ENCODE measurements around the gene CRX. TPM values are rescaled to one million over a fixed set of nuclear protein-coding genes. Genes with fewer than 3 reads are reported as not detected.

Gene CRX
- total and polyA plus RNA-seq, 4 donors = 0.04 TPM; not detected in 3

GRCh38 chr19:47890865-47891621 is 69.3 kb downstream of the CRX start:
- no peaks in the 10 kb centered on the region for H3K27me3 ChIP-seq (ENCODE audit: control insufficient read depth in 4 of 4, insufficient read depth in 4 of 4, low read length in 3 of 4)
- 61% methylated on average over 7 of the region's 7 CpGs for WGBS
- peak overlapping the region in 1 of 2 donors; percentile 66 for H3K9ac ChIP-seq (ENCODE audit: low read depth in 1 of 2, low read length in 2 of 2)
- H3K9me3 ChIP-seq (ENCODE audit: control insufficient read depth in 4 of 4, low read length in 3 of 4) = peaks cover 0 to 3% (median 2%) of the 10 kb centered on the region in 4 donors
- H3K4me3 ChIP-seq (ENCODE audit: low read depth in 1 of 3, low read length in 3 of 3) = no peak overlapping the region
- H3K27ac ChIP-seq (ENCODE audit: low read depth in 1 of 2, low read length in 2 of 2) = peak overlapping the region; percentile 58 to 70
- TF ChIP-seq, protein P1, sequence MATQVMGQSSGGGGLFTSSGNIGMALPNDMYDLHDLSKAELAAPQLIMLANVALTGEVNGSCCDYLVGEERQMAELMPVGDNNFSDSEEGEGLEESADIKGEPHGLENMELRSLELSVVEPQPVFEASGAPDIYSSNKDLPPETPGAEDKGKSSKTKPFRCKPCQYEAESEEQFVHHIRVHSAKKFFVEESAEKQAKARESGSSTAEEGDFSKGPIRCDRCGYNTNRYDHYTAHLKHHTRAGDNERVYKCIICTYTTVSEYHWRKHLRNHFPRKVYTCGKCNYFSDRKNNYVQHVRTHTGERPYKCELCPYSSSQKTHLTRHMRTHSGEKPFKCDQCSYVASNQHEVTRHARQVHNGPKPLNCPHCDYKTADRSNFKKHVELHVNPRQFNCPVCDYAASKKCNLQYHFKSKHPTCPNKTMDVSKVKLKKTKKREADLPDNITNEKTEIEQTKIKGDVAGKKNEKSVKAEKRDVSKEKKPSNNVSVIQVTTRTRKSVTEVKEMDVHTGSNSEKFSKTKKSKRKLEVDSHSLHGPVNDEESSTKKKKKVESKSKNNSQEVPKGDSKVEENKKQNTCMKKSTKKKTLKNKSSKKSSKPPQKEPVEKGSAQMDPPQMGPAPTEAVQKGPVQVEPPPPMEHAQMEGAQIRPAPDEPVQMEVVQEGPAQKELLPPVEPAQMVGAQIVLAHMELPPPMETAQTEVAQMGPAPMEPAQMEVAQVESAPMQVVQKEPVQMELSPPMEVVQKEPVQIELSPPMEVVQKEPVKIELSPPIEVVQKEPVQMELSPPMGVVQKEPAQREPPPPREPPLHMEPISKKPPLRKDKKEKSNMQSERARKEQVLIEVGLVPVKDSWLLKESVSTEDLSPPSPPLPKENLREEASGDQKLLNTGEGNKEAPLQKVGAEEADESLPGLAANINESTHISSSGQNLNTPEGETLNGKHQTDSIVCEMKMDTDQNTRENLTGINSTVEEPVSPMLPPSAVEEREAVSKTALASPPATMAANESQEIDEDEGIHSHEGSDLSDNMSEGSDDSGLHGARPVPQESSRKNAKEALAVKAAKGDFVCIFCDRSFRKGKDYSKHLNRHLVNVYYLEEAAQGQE (IDR thresholded peaks at IDR 0.05) = no peak
- TF ChIP-seq, protein P2, sequence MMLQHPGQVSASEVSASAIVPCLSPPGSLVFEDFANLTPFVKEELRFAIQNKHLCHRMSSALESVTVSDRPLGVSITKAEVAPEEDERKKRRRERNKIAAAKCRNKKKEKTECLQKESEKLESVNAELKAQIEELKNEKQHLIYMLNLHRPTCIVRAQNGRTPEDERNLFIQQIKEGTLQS (IDR thresholded peaks at IDR 0.05) = no peak
- TF ChIP-seq, protein P3, sequence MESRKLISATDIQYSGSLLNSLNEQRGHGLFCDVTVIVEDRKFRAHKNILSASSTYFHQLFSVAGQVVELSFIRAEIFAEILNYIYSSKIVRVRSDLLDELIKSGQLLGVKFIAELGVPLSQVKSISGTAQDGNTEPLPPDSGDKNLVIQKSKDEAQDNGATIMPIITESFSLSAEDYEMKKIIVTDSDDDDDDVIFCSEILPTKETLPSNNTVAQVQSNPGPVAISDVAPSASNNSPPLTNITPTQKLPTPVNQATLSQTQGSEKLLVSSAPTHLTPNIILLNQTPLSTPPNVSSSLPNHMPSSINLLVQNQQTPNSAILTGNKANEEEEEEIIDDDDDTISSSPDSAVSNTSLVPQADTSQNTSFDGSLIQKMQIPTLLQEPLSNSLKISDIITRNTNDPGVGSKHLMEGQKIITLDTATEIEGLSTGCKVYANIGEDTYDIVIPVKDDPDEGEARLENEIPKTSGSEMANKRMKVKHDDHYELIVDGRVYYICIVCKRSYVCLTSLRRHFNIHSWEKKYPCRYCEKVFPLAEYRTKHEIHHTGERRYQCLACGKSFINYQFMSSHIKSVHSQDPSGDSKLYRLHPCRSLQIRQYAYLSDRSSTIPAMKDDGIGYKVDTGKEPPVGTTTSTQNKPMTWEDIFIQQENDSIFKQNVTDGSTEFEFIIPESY (IDR thresholded peaks at IDR 0.05) = no peak
- TF ChIP-seq JUND (IDR thresholded peaks at IDR 0.05) (no peak), SP1 (IDR thresholded peaks at IDR 0.05) (no peak)
- H3K36me3 ChIP-seq (ENCODE audit: control insufficient read depth in 4 of 4, insufficient read depth in 3 of 4, low read depth in 1 of 4, low read length in 3 of 4) = no peaks in the 10 kb centered on the region
- peaks cover 1 to 24% (median 12%) of the 10 kb centered on the region in 4 donors for H3K4me1 ChIP-seq (ENCODE audit: control insufficient read depth in 4 of 4, insufficient read depth in 4 of 4, low read length in 3 of 4)
- no peak for DNase-seq (ENCODE audit: low spot score)

DNA sequence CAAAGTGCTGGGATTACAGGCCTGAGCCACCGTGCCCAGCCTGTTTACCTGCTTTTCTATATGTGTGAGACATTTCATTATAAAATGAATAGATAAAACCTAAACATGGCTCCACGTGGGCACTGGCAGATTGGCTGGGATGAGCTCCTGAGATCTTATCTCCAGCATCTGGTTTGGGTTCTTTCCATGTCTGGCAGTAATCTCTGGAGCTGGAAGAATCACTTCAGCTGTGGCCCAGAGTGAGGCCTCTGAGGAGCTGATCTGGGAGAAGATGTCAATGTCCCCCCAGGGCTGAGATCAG is 69.8 kb downstream of the CRX start:
- 56% methylated on average over 2 of the region's 2 CpGs for WGBS
- no peak overlapping the region for H3K4me3 ChIP-seq (ENCODE audit: low read depth in 1 of 3, low read length in 3 of 3)
- H3K9ac ChIP-seq (ENCODE audit: low read depth in 1 of 2, low read length in 2 of 2) = peak overlapping the region in 1 of 2 donors; percentile 66
- no peak for DNase-seq (ENCODE audit: low spot score)
- peaks cover 0 to 3% (median 2%) of the 10 kb centered on the region in 4 donors for H3K9me3 ChIP-seq (ENCODE audit: control insufficient read depth in 4 of 4, low read length in 3 of 4)
- peak overlapping the region; percentile 58 to 70 for H3K27ac ChIP-seq (ENCODE audit: low read depth in 1 of 2, low read length in 2 of 2)
- peaks cover 5 to 26% (median 15%) of the 10 kb centered on the region in 4 donors for H3K4me1 ChIP-seq (ENCODE audit: control insufficient read depth in 4 of 4, insufficient read depth in 4 of 4, low read length in 3 of 4)
- no peaks in the 10 kb centered on the region for H3K36me3 ChIP-seq (ENCODE audit: control insufficient read depth in 4 of 4, insufficient read depth in 3 of 4, low read depth in 1 of 4, low read length in 3 of 4)
- H3K27me3 ChIP-seq (ENCODE audit: control insufficient read depth in 4 of 4, insufficient read depth in 4 of 4, low read length in 3 of 4) = no peaks in the 10 kb centered on the region
- TF ChIP-seq NR2F2 (IDR thresholded peaks at IDR 0.05) (no peak), RAD21 (IDR thresholded peaks at IDR 0.05) (no peak), YY1 (IDR thresholded peaks at IDR 0.05) (no peak), TAF1 (conservative IDR thresholded peaks at IDR 0.05) (no peak), FOXA1 (IDR thresholded peaks at IDR 0.05) (no peak), EGR1 (IDR thresholded peaks at IDR 0.05; ENCODE audit: low read depth in 2 of 2) (no peak), HNF4G (IDR thresholded peaks at IDR 0.05) (no peak), SP1 (IDR thresholded peaks at IDR 0.05) (no peak), MAX (IDR thresholded peaks at IDR 0.05) (no peak), FOXA2 (IDR thresholded peaks at IDR 0.05) (no peak), HNF4A (conservative IDR thresholded peaks at IDR 0.05) (no peak), RXRA (IDR thresholded peaks at IDR 0.05) (no peak), JUND (IDR thresholded peaks at IDR 0.05) (no peak)
- TF ChIP-seq, protein P2 (IDR thresholded peaks at IDR 0.05) = no peak
- TF ChIP-seq, protein P4, sequence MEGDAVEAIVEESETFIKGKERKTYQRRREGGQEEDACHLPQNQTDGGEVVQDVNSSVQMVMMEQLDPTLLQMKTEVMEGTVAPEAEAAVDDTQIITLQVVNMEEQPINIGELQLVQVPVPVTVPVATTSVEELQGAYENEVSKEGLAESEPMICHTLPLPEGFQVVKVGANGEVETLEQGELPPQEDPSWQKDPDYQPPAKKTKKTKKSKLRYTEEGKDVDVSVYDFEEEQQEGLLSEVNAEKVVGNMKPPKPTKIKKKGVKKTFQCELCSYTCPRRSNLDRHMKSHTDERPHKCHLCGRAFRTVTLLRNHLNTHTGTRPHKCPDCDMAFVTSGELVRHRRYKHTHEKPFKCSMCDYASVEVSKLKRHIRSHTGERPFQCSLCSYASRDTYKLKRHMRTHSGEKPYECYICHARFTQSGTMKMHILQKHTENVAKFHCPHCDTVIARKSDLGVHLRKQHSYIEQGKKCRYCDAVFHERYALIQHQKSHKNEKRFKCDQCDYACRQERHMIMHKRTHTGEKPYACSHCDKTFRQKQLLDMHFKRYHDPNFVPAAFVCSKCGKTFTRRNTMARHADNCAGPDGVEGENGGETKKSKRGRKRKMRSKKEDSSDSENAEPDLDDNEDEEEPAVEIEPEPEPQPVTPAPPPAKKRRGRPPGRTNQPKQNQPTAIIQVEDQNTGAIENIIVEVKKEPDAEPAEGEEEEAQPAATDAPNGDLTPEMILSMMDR (IDR thresholded peaks at IDR 0.05; ENCODE audit: low read depth, low read length, missing input control) = no peak
- TF ChIP-seq, protein P3 (IDR thresholded peaks at IDR 0.05) = no peak
- TF ChIP-seq, protein P1 (IDR thresholded peaks at IDR 0.05) = no peak
